Tibial artery (tissue), 4 donors: ENCODE measurements around the gene GABPA.

Source experiments
- DNase-seq, 2 donors: peaks; one replicate each; pipeline ENCODE4 v3.0.0-alpha.2; 2019
- H3K27ac ChIP-seq, 2 donors: fragments of 200-600 bp; sonication (generic) in 1 of 2; 1 replicate in 1 of 2; 2 replicates in 1 of 2; pipeline ENCODE4 v1.5.1; 2018 to 2019; ENCODE audit warnings: mild to moderate bottlenecking in 1 of 2
- H3K27me3 ChIP-seq, 2 donors: fragments of 200-600 bp; sonication (generic) in 1 of 2; one replicate each; pipeline versions ENCODE4 v1.5.1 to v1.6.0; 2016 to 2019
- H3K36me3 ChIP-seq, 3 donors: fragments of 200-600 bp; sonication (generic) in 2 of 3; one replicate each; pipeline ENCODE4 v1.5.1; 2016 to 2019; ENCODE audit warnings: mild to moderate bottlenecking in 2 of 3
- H3K4me1 ChIP-seq, 4 donors: fragments of 200-600 bp; sonication (generic) in 2 of 4; 1 replicate in 3 of 4; 2 replicates in 1 of 4; pipeline ENCODE4 v1.5.1; 2016 to 2019
- H3K4me3 ChIP-seq, 2 donors: fragments of 200-600 bp; sonication (generic) in 1 of 2; 1 replicate in 1 of 2; 2 replicates in 1 of 2; pipeline ENCODE4 v1.5.1; 2018 to 2019; ENCODE audit warnings: mild to moderate bottlenecking in 2 of 2
- H3K9me3 ChIP-seq, 3 donors: fragments of 200-600 bp; sonication (generic) in 1 of 3; one replicate each; pipeline ENCODE4 v1.5.1; 2016 to 2019
- intact Hi-C: fragments of 100-400 bp; cut with DNase I; formaldehyde crosslinking; loops from one replicate; pipeline ENCODE4 v1.15.0; 2023; ENCODE audit warnings: low total_unique reads
- TF ChIP-seq, protein P1 (sequence below), 2 experiments: fragments of 200-600 bp in 1 of 2; fragments of 450-650 bp in 1 of 2; IDR thresholded peaks; one replicate each; pipeline ENCODE4 v1.5.1; 2017 to 2019; ENCODE audit warnings: antibody characterized with exemption in 2 of 2, mild to moderate bottlenecking in 1 of 2, moderate library complexity in 1 of 2

Gene GABPA

GRCh38 chr21:25806060-25806459 is 71.3 kb downstream of the GABPA start:
- no peak overlapping the region for H3K27ac ChIP-seq
- intact Hi-C loops: no loop called here
- H3K9me3 ChIP-seq: no peaks in the 10 kb centered on the region
- TF ChIP-seq, protein P1, sequence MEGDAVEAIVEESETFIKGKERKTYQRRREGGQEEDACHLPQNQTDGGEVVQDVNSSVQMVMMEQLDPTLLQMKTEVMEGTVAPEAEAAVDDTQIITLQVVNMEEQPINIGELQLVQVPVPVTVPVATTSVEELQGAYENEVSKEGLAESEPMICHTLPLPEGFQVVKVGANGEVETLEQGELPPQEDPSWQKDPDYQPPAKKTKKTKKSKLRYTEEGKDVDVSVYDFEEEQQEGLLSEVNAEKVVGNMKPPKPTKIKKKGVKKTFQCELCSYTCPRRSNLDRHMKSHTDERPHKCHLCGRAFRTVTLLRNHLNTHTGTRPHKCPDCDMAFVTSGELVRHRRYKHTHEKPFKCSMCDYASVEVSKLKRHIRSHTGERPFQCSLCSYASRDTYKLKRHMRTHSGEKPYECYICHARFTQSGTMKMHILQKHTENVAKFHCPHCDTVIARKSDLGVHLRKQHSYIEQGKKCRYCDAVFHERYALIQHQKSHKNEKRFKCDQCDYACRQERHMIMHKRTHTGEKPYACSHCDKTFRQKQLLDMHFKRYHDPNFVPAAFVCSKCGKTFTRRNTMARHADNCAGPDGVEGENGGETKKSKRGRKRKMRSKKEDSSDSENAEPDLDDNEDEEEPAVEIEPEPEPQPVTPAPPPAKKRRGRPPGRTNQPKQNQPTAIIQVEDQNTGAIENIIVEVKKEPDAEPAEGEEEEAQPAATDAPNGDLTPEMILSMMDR (IDR thresholded peaks at IDR 0.05): no peak
- no peaks in the 10 kb centered on the region for H3K27me3 ChIP-seq
- no peaks in the 10 kb centered on the region for H3K36me3 ChIP-seq
- no peaks in the 10 kb centered on the region for H3K4me1 ChIP-seq
- no peak for DNase-seq
- H3K4me3 ChIP-seq: no peak overlapping the region

- Histone ChIP-seq H3K36me3 (no peaks in the 10 kb centered on the region), H3K4me3 (no peak overlapping the region), H3K9me3 (no peaks in the 10 kb centered on the region), H3K27me3 (no peaks in the 10 kb centered on the region), H3K4me1 (no peaks in the 10 kb centered on the region), H3K27ac (no peak overlapping the region)
- TF ChIP-seq, protein P1 (IDR thresholded peaks at IDR 0.05): no peak
- intact Hi-C loops: no loop called here
- no peak for DNase-seq
Observed at GRCh38 chr21:25807191-25807590, 72.4 kb downstream of the GABPA start.

- H3K27me3 ChIP-seq: no peaks in the 10 kb centered on the region
- no peaks in the 10 kb centered on the region for H3K9me3 ChIP-seq
- H3K36me3 ChIP-seq: no peaks in the 10 kb centered on the region
- H3K4me3 ChIP-seq: no peak overlapping the region
- DNase-seq: no peak
- no peaks in the 10 kb centered on the region for H3K4me1 ChIP-seq
- TF ChIP-seq, protein P1 (IDR thresholded peaks at IDR 0.05): no peak
- intact Hi-C loops: no loop called here
- H3K27ac ChIP-seq: no peak overlapping the region
Observed at GRCh38 chr21:25809013-25809412, 74.2 kb downstream of the GABPA start.

DNA sequence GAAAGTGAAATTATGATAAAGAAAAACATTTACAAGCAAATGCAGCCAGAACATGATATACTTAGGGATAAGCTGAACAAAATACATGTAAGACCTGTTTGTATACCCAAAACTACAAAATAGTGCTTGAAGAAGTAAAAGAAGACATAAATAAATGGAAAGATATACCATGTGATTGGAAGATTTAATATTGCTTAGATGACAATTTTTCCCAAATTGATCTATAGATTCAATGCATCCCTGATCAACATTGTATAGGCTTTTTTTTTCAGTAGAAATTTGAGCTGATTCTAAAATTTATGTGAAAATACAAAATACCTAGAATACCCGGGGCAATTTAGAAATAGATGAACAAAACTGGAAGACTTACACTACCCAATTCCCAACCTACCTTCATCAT is 76.4 kb downstream of the GABPA start:
- DNase-seq: no peak
- Histone ChIP-seq H3K4me1 (no peaks in the 10 kb centered on the region), H3K36me3 (no peaks in the 10 kb centered on the region), H3K27ac (no peak overlapping the region), H3K9me3 (no peaks in the 10 kb centered on the region), H3K4me3 (no peak overlapping the region), H3K27me3 (no peaks in the 10 kb centered on the region)
- TF ChIP-seq, protein P1 (IDR thresholded peaks at IDR 0.05): no peak
- intact Hi-C loops: no loop called here

- TF ChIP-seq, protein P1 (IDR thresholded peaks at IDR 0.05): no peak
- H3K27ac ChIP-seq: no peak overlapping the region
- H3K9me3 ChIP-seq: no peaks in the 10 kb centered on the region
- no peak overlapping the region for H3K4me3 ChIP-seq
- H3K4me1 ChIP-seq: no peaks in the 10 kb centered on the region
- H3K27me3 ChIP-seq: no peaks in the 10 kb centered on the region
- intact Hi-C loops: no loop called here
- no peaks in the 10 kb centered on the region for H3K36me3 ChIP-seq
- no peak for DNase-seq
Observed at GRCh38 chr21:25813917-25814316, 79.1 kb downstream of the GABPA start.

DNA sequence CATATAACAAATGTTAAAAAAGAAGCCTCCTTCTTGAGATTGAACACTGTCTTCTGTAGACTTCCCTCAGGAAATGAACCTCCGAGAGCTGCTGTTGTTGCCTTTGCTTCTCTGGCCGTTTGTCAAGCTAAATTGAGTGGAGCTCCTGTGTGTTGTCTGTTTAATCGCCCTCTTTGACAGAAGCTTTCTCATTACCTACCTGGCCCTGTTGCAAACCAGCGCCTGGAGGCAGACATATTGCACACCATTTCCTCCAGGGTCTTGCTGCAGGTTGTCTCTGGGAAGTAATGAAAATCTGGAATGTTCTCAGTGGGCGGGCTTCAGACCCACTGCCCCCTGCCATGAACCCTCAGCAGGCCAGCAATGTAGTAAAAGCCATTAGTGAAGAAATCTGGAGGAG is 83.3 kb downstream of the GABPA start:
- no peak overlapping the region for H3K4me3 ChIP-seq
- DNase-seq: no peak
- intact Hi-C loops: no loop called here
- H3K4me1 ChIP-seq: no peaks in the 10 kb centered on the region
- H3K27ac ChIP-seq: no peak overlapping the region
- H3K9me3 ChIP-seq: no peaks in the 10 kb centered on the region
- no peaks in the 10 kb centered on the region for H3K36me3 ChIP-seq
- TF ChIP-seq, protein P1 (IDR thresholded peaks at IDR 0.05): no peak
- H3K27me3 ChIP-seq: no peaks in the 10 kb centered on the region
